GM12873 (cell line): Measurements from ENCODE around the gene KIAA0753.

Experiments
- TF ChIP-seq, protein P1 (sequence below): IDR thresholded peaks from 2 replicates; pipeline ENCODE4 v1.5.1; 2012; ENCODE audit warnings: low read depth, mild to moderate bottlenecking, moderate library complexity, low read length, control low read depth; ENCODE audit not compliant: insufficient read depth; ENCODE audit errors: missing control alignments

Gene KIAA0753

GRCh38 chr17:6627019-6627418 is 13.5 kb downstream of the KIAA0753 start:
- TF ChIP-seq, protein P1, sequence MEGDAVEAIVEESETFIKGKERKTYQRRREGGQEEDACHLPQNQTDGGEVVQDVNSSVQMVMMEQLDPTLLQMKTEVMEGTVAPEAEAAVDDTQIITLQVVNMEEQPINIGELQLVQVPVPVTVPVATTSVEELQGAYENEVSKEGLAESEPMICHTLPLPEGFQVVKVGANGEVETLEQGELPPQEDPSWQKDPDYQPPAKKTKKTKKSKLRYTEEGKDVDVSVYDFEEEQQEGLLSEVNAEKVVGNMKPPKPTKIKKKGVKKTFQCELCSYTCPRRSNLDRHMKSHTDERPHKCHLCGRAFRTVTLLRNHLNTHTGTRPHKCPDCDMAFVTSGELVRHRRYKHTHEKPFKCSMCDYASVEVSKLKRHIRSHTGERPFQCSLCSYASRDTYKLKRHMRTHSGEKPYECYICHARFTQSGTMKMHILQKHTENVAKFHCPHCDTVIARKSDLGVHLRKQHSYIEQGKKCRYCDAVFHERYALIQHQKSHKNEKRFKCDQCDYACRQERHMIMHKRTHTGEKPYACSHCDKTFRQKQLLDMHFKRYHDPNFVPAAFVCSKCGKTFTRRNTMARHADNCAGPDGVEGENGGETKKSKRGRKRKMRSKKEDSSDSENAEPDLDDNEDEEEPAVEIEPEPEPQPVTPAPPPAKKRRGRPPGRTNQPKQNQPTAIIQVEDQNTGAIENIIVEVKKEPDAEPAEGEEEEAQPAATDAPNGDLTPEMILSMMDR, result no peak

DNA sequence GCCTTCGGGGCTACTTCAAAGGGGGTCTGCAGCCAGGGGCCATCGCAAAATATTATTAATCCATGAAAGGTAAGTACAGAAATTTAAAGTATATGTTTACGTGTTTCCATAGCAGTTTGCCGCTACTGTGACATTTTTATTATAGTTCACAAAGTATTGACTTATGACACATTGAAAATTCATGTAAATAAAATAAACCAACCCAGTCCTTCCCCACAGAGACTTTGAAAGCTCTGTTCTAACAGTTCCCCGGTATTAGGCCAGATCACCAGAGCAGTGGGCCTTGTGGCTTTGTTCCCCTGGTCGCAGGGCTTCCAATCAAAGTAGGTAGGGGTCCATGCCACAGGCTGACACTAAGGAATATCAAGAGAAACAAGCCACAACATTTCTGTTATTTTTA is 13.9 kb downstream of the KIAA0753 start:
- TF ChIP-seq, protein P1, result no peak

GRCh38 chr17:6623941-6624340 is 16.6 kb downstream of the KIAA0753 start:
- TF ChIP-seq, protein P1, result no peak

DNA sequence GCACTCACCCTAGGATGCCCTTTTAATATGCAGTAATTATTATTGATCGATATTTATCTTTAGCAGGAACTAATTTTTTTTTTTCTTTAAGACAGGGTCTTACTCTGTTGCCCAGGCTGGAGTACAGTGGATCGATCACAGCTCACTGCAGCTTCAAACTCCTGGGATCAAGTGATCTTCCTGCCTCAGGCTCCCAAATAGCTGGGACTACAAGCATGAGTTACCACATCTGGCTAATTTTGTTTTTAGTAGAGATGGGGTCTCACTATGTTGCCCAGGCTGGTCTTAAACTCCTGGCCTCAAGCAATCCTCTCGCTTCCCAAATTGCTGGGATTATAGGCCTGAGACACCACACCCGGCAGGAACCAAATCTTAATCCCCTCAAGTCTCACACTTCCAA is 29.3 kb downstream of the KIAA0753 start:
- TF ChIP-seq, protein P1, result no peak

DNA sequence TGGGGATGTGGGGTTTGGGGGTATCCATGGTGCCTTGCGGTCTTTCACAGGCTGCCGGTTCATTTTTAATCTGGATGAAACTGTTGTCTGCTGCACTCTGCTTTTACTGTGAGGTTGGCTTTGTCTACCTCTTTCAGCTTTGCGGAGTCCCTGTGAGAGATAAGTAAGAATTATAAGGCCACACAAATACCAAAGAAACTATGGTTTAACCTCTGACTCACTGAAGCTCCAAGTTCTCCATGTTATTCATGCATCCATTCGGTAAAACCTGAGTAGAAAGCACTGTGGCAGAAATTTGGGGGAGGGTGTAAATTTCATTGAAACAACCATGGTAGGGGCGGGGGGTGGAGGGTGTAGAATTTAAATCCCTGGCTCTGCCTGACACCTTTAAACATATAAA is 30.5 kb downstream of the KIAA0753 start:
- TF ChIP-seq, protein P1, result no peak

GRCh38 chr17:6608321-6608720 is 32.2 kb downstream of the KIAA0753 start:
- TF ChIP-seq, protein P1, result no peak

DNA sequence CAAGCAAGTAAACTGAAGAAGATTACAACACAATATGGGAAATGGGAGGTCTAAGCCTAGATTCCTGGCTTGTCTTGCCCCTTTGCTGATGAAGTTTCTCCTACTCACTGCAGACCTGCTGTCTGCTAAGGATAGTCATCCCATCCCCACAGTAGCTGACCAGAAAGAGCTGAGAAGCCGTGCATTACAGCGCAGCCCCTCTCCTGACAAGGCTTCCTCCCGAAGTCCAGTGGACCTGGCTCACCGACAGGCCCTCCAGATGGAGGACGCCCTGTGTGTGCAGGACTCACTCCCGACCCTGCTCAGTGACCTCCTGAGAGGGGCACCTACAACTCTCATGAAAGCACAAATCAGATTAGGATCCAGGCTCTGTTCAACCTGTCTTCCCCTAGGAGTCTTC is 35.4 kb downstream of the KIAA0753 start:
- TF ChIP-seq, protein P1, result no peak
